GM18505 (cell line): ENCODE data around the gene SGPL1.
A peak's percentile ranks its signal among the peaks of the same experiment; 100 is the strongest.
"Not testable (repeated sequence)": the region's sequence is repeated elsewhere in the genome, so short reads cannot be mapped to it uniquely, and the experiment has no call there.

Experiments used
- ATAC-seq: cut with Tn5 transposase; IDR thresholded peaks from one replicate; pipeline ENCODE4 v1.9.1; 2021; ENCODE audit not compliant: unreplicated experiment
- POLR2A ChIP-seq: IDR thresholded peaks from 4 replicates; pipeline ENCODE4 v1.6.1; 2011; ENCODE audit warnings: borderline replicate concordance; ENCODE audit not compliant: insufficient read depth, insufficient read length; ENCODE audit errors: extremely low read depth

SGPL1 gene

GRCh38 chr10:70815504-70816219 is at the start of gene SGPL1:
TSS of gene SGPL1 (plus strand) at chr10:70815948. CDS start at chr10:70816854, 906 bp downstream.
- peak; percentile 75 for TF ChIP-seq POLR2A
- ATAC-seq: peak; percentile 90

- ATAC-seq: not testable (repeated sequence)
These were observed 47.6 kb upstream of the SGPL1 start for GRCh38 chr10:70768026-70768685.

- ATAC-seq: no peak
- no peak for TF ChIP-seq POLR2A
These were observed 46.6 kb upstream of the SGPL1 start for GRCh38 chr10:70769121-70769520.

- TF ChIP-seq POLR2A: no peak
- ATAC-seq: no peak
These were observed 45.7 kb upstream of the SGPL1 start for GRCh38 chr10:70770001-70770400.

GRCh38 chr10:70770516-70770915 is 45.2 kb upstream of the SGPL1 start:
- ATAC-seq: not testable (repeated sequence)

GRCh38 chr10:70771311-70772194 is 44.2 kb upstream of the SGPL1 start:
- no peak for ATAC-seq
- no peak for TF ChIP-seq POLR2A

- ATAC-seq: no peak
These were observed 43.1 kb upstream of the SGPL1 start for GRCh38 chr10:70772627-70773026.

GRCh38 chr10:70773461-70773860 is 42.3 kb upstream of the SGPL1 start:
- no peak for TF ChIP-seq POLR2A
- ATAC-seq: no peak

More at GRCh38 chr10:70772627-70773026, 43.1 kb upstream of the SGPL1 start:
- no peak for TF ChIP-seq POLR2A

- ATAC-seq: no peak
- no peak for TF ChIP-seq POLR2A
These were observed 41.6 kb upstream of the SGPL1 start for GRCh38 chr10:70773965-70774809.

GRCh38 chr10:70774810-70775678 is 40.7 kb upstream of the SGPL1 start:
- ATAC-seq: no peak
- TF ChIP-seq POLR2A: no peak

- no peak for ATAC-seq
- TF ChIP-seq POLR2A: no peak
These were observed 39.9 kb upstream of the SGPL1 start for GRCh38 chr10:70775679-70776454.
